ENCODE results near the gene CEP152. TPM values are rescaled to one million over a fixed set of nuclear protein-coding genes. Genes with fewer than 3 reads are reported as not detected.

CEP152 gene
- total and polyA plus RNA-seq, 2 of the 13 experiments (the other 11 are each of a cell fraction or from before 2014, with no cell fraction given), result 1.3 to 14.7 TPM

DNA sequence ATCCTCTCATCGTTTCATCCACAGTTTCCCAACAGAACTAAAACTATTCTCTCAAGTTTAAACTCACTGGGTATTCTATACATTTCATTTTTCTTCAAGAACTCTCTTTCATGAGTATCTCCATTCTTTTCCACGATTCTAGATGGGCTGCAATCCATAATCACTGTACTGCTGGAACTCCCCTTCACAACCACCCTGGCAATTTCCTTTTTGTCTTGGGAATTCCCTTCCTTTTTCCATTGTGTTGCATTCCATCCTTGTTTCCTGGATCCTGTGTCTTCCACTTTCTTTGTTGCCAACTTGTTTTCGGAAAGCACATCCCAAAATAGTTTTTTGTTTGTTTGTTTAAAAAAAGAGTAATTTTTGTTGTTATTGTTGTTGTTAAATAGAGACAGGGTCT, 98.3 kb downstream of the CEP152 start (continued):
- TF ChIP-seq, protein P1, sequence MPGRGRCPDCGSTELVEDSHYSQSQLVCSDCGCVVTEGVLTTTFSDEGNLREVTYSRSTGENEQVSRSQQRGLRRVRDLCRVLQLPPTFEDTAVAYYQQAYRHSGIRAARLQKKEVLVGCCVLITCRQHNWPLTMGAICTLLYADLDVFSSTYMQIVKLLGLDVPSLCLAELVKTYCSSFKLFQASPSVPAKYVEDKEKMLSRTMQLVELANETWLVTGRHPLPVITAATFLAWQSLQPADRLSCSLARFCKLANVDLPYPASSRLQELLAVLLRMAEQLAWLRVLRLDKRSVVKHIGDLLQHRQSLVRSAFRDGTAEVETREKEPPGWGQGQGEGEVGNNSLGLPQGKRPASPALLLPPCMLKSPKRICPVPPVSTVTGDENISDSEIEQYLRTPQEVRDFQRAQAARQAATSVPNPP (CRISPR knock-in tag; IDR thresholded peaks at IDR 0.05), result no peak

DNA sequence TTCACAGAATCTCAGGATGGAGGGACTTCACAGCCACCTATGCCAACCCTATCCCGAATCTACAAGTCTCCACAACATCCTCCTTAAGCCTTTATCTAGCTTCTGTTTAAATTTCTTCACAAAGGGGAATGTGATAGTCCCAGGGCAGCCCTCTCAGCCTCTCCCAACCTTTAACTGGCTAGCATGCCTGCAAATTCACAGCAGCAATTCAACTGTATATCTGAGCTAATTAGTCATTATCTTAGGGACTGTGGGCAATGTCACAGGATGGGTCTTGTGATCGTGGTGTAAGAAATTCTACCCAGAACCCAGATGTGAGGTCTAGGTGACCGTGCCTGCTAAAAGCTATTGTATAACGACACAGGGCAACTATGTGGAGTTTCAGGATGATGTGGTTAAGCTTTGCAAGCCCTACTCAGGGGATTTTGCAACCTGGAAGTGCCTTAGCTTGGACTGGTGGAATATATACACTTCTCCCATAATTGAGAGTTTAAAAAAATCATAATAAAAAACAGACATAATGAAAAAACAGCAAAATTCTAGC, 99.8 kb downstream of the CEP152 start:
- H3K9ac ChIP-seq (ENCODE audit: insufficient read depth, low read depth, low read length), result no peak overlapping the region
- ChIA-PET POLR2A (no interaction called here), CTCF (ENCODE audit: low intra/inter-chr PET ratio, low total read pairs) (no interaction called here)
- no peak for FAIRE-seq
- H3K27ac ChIP-seq (ENCODE audit: extremely low read length, insufficient read depth, low read length), result no peak overlapping the region
- H3K4me2 ChIP-seq (ENCODE audit: low read depth, low read length), result no peak overlapping the region
- no peak overlapping the region for H3K4me3 ChIP-seq (replicated peaks in 1 of 3; ENCODE audit: insufficient read depth in 1 of 3, low read depth in 2 of 3, low read length in 3 of 3)
- no peaks in the 10 kb centered on the region for H3K36me3 ChIP-seq (replicated peaks in 1 of 2; ENCODE audit: control insufficient read depth in 1 of 2, insufficient read depth in 2 of 2, low read length in 2 of 2)
- intact Hi-C loops (cut with micrococcal nuclease; ENCODE audit: unreplicated experiment) (no loop called here), in situ Hi-C loops (cut with HindIII; ENCODE audit: extremely low pct_ligation_motif_present, low pct_unique_long_range_greater_than_20kb) (no loop called here)
- no peak for DNase-seq (ENCODE audit: low spot score)
- H4K20me1 ChIP-seq (ENCODE audit: insufficient read depth, low read length), result no peaks in the 10 kb centered on the region
- 72% methylated on average over 4 of the region's 4 CpGs for WGBS (ENCODE audit: low lambda C conversion rate)
- no peaks in the 10 kb centered on the region for H3K79me2 ChIP-seq (ENCODE audit: insufficient read depth, low read length)
- no peak; the same call in 2 of the 3 replicates for ATAC-seq
- H2AFZ ChIP-seq (ENCODE audit: low read length), result no peak overlapping the region
- H3K27me3 ChIP-seq (ENCODE audit: control insufficient read depth in 1 of 2, insufficient read depth in 2 of 2, low read length in 2 of 2), result no peaks in the 10 kb centered on the region
- H3K9me3 ChIP-seq (ENCODE audit: low read length), result peaks cover 7% of the 10 kb centered on the region
- no TSS peak for BruUV-seq (replicated peaks)
- no peaks in the 10 kb centered on the region for H3K4me1 ChIP-seq (ENCODE audit: insufficient read depth, low read length)
- TF ChIP-seq MED13 (CRISPR knock-in tag; IDR thresholded peaks at IDR 0.05) (no peak), ZC3H13 (CRISPR knock-in tag; IDR thresholded peaks at IDR 0.05) (no peak), JARID2 (CRISPR knock-in tag; IDR thresholded peaks at IDR 0.05; ENCODE audit: insufficient replicate concordance) (no peak), NFYB (CRISPR knock-in tag; IDR thresholded peaks at IDR 0.05) (no peak), PHF20 (CRISPR knock-in tag; IDR thresholded peaks at IDR 0.05) (no peak), ZNF263 (CRISPR knock-in tag; IDR thresholded peaks at IDR 0.05) (no peak), ZNF329 (CRISPR knock-in tag; IDR thresholded peaks at IDR 0.05; ENCODE audit: low read depth) (no peak), ZNF350 (CRISPR knock-in tag; IDR thresholded peaks at IDR 0.05; ENCODE audit: borderline replicate concordance, low read depth) (no peak), ZSCAN9 (CRISPR knock-in tag; IDR thresholded peaks at IDR 0.05; ENCODE audit: borderline replicate concordance) (no peak), NFRKB (IDR thresholded peaks at IDR 0.05) (no peak), FOXK1 (CRISPR knock-in tag; IDR thresholded peaks at IDR 0.05; ENCODE audit: borderline replicate concordance, low read depth) (no peak), ASH2L (IDR thresholded peaks at IDR 0.05; ENCODE audit: insufficient read length, low read depth, low read length) (no peak), TGIF2 (CRISPR knock-in tag; IDR thresholded peaks at IDR 0.05) (no peak), ZNF34 (CRISPR knock-in tag; IDR thresholded peaks at IDR 0.05; ENCODE audit: borderline replicate concordance) (no peak), ZNF781 (CRISPR knock-in tag; IDR thresholded peaks at IDR 0.05; ENCODE audit: borderline replicate concordance, not compliant biosample characterization) (no peak), PBX2 (CRISPR knock-in tag; IDR thresholded peaks at IDR 0.05) (no peak), E2F1 (CRISPR knock-in tag; IDR thresholded peaks at IDR 0.05) (no peak)
